IMR-90 (cell line): Measurements from ENCODE around the gene ANTXR1.

Experiments
- BHLHE40 ChIP-seq: fragments of 150-350 bp; IDR thresholded peaks from 2 replicates; pipeline ENCODE4 v1.6.1; 2016; ENCODE audit warnings: mild to moderate bottlenecking, low read depth, low read length
- CEBPB ChIP-seq: IDR thresholded peaks from 2 replicates; pipeline ENCODE4 v1.6.1; 2012; ENCODE audit warnings: low read depth, low read length, improper control_type of control experiment
- FOS ChIP-seq: fragments of 150-350 bp; IDR thresholded peaks from 2 replicates; pipeline ENCODE4 v1.6.1; 2016; ENCODE audit warnings: low read depth, low read length
- MAZ ChIP-seq: IDR thresholded peaks from 2 replicates; pipeline ENCODE4 v1.6.1; 2012; ENCODE audit warnings: low read depth, mild to moderate bottlenecking, low read length, improper control_type of control experiment, moderate library complexity, borderline replicate concordance
- MXI1 ChIP-seq: IDR thresholded peaks from 2 replicates; pipeline ENCODE4 v1.6.1; 2012; ENCODE audit warnings: low read depth, mild to moderate bottlenecking, low read length, moderate library complexity, borderline replicate concordance
- NFE2L2 ChIP-seq: fragments of 150-350 bp; IDR thresholded peaks from 2 replicates; pipeline ENCODE4 v1.6.1; 2016; ENCODE audit warnings: low read depth, mild to moderate bottlenecking, low read length
- POLR2A ChIP-seq: IDR thresholded peaks from 2 replicates; pipeline ENCODE4 v1.6.1; 2012; ENCODE audit warnings: mild to moderate bottlenecking, low read depth, low read length
- RAD21 ChIP-seq: IDR thresholded peaks from 2 replicates; pipeline ENCODE4 v1.6.1; 2012; ENCODE audit warnings: low read length, improper control_type of control experiment
- RCOR1 ChIP-seq: IDR thresholded peaks from 2 replicates; pipeline ENCODE4 v1.6.1; 2012; ENCODE audit warnings: mild to moderate bottlenecking, low read length, improper control_type of control experiment; ENCODE audit not compliant: insufficient replicate concordance
- RFX5 ChIP-seq: IDR thresholded peaks from 2 replicates; pipeline ENCODE4 v1.8.0; 2012; ENCODE audit warnings: low read depth, mild to moderate bottlenecking, low read length, moderate library complexity
- SMC3 ChIP-seq: fragments of 150-350 bp; IDR thresholded peaks from 2 replicates; pipeline ENCODE4 v1.6.1; 2016; ENCODE audit warnings: low read depth, mild to moderate bottlenecking, antibody characterized with exemption, low read length, moderate library complexity
- TF ChIP-seq, protein P1 (sequence below): conservative IDR thresholded peaks from 2 replicates; pipeline ENCODE4 v1.5.1; 2012; ENCODE audit warnings: mild to moderate bottlenecking, low read depth, low read length, improper control_type of control experiment
- TF ChIP-seq, protein P2 (sequence below): fragments of 150-350 bp; IDR thresholded peaks from 2 replicates; pipeline ENCODE4 v1.6.1; 2017; ENCODE audit warnings: mild to moderate bottlenecking, antibody characterized with exemption, low read length, low read depth

DNA sequence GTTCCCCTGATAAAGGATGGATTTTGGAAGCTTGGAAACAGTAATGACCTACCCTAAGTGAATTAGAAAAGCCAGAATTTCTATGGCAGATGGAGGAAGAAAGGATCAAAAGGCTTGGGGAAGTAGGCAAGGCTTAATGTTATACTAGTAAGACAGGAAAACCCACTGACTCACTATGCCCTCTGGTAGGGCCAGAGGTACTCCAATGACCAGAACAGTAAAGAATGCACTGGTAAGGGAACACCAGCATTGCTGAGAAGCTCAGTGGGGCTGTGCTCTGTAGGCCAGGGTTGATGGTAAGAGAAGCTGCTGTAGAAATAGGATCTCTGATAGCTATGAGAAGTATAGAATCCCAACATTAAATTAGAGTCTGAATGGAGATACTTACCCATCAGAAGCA, 247.7 kb downstream of the ANTXR1 start:
- no peak for TF ChIP-seq POLR2A
- TF ChIP-seq, protein P1, sequence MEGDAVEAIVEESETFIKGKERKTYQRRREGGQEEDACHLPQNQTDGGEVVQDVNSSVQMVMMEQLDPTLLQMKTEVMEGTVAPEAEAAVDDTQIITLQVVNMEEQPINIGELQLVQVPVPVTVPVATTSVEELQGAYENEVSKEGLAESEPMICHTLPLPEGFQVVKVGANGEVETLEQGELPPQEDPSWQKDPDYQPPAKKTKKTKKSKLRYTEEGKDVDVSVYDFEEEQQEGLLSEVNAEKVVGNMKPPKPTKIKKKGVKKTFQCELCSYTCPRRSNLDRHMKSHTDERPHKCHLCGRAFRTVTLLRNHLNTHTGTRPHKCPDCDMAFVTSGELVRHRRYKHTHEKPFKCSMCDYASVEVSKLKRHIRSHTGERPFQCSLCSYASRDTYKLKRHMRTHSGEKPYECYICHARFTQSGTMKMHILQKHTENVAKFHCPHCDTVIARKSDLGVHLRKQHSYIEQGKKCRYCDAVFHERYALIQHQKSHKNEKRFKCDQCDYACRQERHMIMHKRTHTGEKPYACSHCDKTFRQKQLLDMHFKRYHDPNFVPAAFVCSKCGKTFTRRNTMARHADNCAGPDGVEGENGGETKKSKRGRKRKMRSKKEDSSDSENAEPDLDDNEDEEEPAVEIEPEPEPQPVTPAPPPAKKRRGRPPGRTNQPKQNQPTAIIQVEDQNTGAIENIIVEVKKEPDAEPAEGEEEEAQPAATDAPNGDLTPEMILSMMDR: no peak
- no peak for TF ChIP-seq NFE2L2
- no peak for TF ChIP-seq MXI1
- TF ChIP-seq CEBPB: no peak
- TF ChIP-seq FOS: no peak
- no peak for TF ChIP-seq RFX5
- TF ChIP-seq RAD21: no peak
- TF ChIP-seq MAZ: no peak
- TF ChIP-seq, protein P2, sequence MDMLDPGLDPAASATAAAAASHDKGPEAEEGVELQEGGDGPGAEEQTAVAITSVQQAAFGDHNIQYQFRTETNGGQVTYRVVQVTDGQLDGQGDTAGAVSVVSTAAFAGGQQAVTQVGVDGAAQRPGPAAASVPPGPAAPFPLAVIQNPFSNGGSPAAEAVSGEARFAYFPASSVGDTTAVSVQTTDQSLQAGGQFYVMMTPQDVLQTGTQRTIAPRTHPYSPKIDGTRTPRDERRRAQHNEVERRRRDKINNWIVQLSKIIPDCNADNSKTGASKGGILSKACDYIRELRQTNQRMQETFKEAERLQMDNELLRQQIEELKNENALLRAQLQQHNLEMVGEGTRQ: no peak
- TF ChIP-seq BHLHE40: no peak
- TF ChIP-seq SMC3: no peak
- no peak for TF ChIP-seq RCOR1
